ENCODE measurements around the gene PDZD4.

PDZD4 gene

DNA sequence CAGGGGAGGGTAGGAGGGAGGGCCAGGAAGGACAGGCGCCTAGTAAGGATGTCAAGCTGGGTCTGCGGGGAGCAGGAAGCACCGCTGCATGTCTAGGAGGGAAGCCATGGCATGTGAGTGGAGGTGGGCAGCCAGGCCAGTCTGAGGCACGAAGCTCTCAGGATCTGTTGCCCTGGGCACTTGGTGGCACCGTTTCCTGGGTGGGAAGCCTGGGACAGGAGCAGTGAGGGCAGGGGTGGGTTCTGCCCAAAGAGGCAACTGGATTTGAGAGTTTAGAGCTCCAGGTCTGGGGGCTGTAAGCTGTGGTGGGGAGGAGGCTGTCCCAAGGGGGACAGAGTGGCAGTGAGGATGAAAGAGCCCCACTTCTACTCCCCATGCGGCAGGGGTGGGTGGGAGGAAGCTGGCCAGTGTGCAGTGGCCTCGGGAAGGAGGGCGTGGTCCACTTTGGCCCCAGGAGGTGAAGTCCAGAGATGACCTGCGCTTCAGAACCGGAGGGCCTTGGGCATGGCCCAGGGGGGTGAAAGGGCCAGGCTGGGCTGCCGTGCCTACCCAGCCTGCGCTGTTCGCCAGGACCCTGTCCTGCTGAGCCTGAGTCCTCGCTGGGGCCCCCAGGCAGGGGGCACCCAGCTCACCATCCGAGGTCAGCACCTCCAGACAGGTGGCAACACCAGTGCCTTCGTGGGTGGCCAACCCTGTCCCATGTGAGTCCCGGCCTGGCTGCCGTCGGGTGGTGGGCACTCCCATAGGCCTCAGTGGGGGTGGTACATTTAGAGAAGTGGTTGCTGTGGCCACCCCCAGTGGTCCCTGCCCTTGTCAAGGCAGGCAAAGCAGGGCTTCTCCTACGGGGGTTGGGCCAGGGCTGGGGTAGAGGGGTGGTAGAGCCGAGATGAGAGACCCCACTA is 57.8 kb downstream of the PDZD4 start:
- no peak for DNase-seq (ENCODE audit: low read depth in 2 of 2)

DNA sequence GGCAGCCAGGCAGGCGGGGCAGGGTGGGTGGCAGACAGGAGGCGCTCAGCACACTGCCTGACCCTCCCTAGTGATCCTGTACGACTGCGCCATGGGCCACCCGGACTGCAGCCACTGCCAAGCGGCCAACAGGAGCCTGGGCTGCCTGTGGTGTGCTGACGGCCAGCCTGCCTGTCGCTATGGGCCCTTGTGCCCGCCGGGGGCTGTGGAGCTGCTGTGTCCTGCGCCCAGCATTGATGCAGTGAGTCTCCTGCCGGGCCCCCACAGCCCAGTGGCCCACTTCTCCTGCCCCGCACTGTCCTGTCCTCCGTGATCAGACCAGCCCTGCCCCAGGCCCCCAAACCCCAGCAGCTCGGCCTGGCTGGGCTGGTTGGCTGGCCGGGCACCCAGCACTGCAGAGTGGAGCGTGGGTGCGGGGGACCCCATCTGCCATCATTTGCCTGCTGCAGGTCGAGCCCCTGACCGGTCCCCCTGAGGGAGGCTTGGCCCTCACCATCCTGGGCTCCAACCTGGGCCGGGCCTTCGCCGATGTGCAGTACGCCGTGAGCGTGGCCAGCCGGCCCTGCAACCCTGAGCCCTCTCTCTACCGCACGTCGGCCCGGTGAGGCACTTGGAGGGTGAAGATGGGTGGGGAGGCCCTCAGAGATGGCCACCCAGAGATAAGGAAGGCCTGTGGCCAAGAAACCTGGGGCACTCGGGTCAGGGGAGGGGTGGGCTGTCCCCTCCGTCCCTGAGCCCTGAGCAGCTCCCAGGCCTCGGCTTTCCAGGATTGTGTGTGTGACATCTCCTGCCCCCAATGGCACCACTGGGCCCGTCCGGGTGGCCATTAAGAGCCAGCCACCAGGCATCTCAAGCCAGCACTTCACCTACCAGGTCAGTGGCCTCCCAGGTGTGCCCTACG is 58.7 kb downstream of the PDZD4 start:
- no peak for DNase-seq (ENCODE audit: low read depth in 2 of 2)

DNA sequence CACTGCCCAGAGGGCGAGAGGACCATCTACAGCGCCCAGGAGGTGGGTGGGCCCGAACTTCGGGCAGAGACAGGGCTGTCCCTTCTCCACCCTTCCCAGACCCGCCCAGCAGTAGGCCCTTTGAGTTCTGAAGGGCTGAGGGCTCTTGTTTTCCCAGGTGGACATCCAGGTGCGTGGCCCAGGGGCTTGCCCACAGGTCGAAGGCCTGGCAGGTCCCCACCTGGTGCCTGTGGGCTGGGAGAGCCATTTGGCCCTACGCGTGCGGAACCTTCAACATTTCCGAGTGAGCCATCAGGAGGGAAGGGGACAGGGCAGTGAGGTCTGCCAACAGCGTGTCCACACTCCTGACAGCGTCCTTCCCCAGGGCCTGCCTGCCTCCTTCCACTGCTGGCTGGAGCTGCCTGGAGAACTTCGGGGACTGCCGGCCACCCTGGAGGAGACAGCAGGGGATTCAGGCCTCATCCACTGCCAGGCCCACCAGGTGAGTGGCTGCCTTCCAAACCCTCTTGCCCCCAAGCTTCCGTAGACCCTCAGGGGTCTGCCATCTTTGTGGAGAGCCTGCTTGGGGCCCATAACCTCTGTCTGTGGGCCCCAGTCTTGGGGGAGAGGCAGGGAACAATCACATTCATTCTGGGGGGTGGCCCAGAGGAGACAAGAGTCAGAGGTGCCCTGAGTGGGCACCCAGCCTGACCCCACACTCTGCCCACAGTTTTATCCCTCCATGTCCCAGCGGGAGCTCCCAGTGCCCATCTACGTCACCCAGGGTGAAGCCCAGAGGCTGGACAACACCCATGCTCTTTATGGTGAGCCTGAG is 59.5 kb downstream of the PDZD4 start:
- DNase-seq (ENCODE audit: low read depth in 2 of 2) = no peak

DNA sequence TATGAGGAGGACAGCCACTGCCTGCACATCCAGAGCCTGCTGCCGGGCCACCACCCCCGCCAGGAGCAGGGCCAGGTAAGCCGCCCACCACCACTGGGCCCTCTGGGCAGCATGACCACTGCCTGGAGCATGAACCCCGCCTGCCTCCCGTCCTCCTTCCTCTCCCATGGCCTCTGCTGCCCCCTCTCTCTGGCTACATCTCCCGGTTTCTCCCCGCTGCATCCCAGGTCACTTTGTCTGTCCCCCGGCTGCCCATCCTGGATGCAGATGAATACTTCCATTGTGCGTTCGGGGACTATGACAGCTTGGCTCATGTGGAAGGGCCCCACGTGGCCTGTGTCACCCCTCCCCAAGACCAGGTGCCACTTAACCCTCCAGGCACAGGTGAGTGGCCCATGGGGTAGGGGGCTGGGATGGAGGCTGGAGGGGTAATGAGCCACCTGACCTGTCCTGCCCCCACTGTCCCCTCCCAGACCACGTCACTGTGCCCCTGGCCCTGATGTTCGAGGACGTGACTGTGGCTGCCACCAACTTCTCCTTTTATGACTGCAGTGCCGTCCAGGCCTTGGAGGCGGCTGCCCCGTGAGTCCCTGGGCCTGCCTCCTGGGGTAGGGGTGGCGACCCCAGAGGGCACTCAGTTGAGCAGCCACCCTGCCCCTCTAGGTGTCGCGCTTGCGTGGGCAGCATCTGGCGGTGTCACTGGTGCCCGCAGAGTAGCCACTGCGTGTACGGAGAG is 60.3 kb downstream of the PDZD4 start:
- no peak for DNase-seq (ENCODE audit: low read depth in 2 of 2)

DNA sequence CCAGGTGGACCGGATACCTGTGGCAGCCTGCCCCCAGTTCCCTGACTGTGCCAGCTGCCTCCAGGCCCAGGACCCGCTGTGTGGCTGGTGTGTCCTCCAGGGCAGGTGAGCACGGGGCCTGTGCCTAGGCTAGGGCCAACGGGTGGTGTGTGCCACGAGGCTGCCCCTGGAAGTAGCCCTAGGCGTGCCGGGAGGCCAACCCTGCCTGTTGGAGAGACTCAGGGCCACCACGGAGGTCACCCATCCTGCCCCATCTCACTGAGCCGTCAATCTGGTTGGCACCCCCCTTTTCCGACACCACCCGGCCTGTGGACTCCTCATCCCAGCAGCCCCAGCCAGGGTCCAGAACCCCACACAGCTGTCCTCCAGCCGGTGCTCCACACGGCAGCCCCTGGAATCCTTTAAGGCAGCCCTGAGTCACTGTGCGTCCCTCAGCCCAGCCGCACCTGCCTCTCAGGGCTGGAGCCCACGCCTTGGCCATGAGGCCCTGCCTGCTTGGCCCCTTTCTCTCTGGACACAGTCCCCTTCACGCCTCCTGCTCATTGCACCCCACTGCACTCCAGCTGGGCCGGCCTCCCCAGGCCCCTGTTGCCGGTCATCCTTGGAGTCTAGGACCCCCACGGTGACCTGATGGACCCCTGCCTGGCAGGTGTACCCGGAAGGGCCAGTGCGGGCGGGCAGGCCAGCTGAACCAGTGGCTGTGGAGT is 61.0 kb downstream of the PDZD4 start:
- DNase-seq (ENCODE audit: low read depth in 2 of 2) = no peak

DNA sequence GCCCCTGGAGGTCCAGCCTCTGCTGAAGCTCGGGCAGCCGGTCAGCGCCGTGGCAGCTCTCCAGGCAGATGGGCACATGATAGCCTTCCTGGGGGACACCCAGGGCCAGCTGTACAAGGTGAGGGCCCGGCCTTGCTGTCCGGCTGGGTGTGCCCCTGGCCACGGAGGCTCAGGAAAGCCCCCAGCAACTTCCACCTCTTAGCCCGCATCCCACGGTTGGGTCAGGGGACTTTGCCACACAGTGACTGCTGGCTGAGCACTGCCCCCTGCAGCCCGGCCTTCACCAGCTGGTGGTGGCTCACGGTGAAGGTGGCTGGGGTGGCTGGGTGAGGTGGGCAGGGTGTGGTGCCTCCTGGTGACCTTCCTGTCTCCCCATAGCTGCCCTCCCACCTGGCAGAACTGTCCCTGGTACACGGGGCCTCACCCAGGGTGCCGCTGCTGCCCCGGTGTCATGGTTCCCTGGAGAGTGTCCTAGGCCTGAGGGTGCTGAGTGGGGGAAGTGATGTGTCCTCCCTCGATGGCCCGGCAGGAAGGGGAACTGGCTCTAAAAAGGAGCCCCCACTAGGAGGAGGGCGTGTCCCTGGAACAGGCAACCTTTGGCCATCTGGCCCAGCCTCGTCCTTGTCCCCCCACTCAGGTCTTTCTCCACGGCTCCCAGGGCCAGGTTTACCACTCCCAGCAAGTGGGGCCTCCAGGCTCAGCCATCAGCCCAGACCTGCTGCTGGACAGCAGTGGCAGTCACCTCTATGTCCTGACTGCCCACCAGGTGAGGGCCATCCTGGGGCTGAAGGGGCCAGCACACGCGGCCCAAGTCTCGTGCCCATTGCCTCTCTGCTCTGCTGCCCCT is 61.8 kb downstream of the PDZD4 start:
- DNase-seq (ENCODE audit: low read depth in 2 of 2) = no peak

DNA sequence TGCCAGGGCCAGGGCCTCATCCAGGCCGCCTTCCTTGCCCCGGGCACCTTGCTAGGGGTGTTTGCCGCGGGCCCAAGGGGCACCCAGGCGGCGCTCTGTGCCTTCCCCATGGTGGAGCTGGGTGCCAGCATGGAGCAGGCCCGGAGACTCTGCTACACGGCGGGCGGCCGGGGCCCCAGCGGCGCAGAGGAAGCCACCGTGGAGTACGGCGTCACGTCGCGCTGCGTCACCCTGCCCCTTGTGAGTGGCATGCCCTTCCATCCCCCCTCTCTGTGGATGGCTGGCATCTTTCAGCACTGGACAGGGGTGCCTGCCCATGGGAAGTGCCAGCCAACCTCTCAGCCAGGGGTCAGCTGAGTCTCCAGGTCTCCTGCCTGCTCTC is 62.7 kb downstream of the PDZD4 start:
- no peak for DNase-seq (ENCODE audit: low read depth in 2 of 2)

DNA sequence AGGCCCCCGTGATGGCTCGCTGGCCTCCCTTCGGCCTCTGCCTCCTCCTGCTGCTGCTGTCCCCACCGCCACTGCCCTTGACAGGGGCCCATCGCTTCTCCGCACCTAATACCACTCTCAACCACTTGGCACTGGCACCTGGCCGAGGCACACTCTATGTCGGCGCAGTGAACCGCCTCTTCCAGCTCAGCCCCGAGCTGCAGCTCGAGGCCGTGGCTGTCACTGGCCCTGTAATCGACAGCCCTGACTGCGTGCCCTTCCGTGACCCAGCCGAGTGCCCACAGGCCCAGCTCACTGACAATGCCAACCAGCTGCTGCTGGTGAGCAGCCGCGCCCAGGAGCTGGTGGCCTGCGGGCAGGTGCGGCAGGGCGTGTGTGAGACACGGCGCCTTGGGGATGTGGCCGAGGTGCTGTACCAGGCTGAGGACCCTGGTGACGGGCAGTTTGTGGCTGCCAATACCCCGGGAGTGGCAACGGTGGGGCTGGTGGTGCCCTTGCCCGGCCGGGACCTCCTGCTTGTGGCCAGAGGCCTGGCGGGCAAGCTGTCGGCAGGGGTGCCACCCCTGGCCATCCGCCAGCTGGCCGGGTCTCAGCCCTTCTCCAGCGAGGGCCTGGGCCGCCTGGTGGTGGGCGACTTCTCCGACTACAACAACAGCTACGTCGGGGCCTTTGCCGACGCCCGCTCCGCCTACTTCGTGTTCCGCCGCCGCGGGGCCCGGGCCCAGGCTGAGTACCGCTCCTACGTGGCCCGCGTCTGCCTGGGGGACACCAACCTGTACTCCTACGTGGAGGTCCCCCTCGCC is 63.3 kb downstream of the PDZD4 start:
- no peak for DNase-seq (ENCODE audit: low read depth in 2 of 2)

DNA sequence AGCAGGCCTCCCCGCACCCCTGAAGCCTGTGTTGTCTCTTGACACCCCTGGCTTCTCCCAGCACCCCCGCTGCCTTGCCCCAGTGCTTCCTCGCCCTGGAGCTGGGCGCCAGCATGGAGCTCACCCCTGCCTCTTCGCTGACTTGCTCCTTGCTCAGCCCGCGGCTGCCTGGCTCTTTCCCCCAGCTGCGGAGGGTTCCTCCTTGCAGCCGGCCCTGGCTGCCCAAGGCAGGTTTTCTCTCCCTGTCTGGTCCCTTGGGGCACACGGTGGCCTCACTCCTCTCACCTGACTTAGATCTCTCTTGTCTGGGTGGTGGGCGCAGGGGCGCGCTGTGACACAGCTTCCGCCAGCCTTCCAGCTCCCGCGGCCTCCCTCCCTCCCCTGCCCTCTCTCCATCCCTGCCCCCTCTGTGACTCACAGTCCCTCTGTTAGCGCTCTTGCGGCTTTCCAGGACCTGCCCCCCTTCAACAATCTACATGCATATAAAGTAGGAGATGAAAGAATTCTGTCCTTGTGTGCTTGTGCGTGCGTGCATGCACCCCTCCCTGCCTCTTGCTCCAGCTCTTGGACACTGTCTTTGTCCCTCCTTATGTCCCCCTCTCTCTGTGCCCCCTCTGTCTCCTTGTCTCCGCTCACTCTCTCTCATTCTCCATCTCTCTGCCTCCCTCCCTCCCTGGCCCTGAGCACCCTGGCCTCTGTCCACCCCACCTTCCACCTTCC is 64.1 kb downstream of the PDZD4 start:
- DNase-seq (ENCODE audit: low read depth in 2 of 2) = peak in 1 of 2 donors; percentile 30

DNA sequence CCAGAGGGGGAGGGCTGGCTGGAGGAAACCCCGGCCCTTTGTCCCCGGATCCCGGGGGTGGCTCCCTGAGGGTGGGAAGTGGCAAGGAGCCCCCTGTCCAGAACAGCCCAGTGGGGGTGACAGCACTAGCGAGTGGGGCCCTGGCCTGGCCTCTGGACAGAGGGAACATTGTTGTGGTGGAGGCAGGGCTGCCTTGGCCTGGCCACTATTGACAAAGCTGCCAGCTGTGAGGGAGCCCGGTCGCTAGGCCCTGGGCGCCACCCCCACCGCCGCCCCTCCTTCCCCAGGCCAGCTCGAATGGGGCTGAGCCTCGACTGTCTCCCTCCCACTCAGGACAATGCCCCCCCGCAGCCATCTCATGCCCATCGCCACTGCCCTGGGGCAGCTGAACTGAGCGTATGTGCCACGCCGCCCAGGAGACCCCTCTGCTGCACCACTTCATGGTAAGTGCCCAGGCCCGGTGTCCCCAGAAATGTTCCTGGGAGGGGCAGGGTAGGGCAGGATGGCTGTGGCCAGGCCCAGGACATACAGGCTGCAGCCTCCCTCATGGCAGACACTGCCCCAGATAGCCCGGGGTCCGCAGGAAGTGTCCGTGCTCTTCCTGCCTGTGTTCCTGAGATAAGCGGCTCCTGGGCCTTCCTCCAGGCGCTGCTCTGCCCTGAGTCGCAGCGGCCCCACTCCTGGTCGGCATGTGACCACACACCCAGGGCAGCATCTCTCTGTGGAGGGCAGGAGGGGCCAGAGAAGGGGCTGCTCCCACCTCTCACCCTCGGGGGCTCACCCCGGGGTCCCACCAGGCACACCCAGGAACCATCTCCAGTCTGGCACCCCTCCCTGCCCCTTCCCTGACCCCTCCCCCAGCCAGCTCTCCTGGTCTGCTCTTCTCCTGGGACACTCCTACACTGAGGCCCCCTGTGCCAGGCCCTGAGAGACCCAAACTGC is 64.9 kb downstream of the PDZD4 start:
- DNase-seq (ENCODE audit: low read depth in 2 of 2) = no peak

DNA sequence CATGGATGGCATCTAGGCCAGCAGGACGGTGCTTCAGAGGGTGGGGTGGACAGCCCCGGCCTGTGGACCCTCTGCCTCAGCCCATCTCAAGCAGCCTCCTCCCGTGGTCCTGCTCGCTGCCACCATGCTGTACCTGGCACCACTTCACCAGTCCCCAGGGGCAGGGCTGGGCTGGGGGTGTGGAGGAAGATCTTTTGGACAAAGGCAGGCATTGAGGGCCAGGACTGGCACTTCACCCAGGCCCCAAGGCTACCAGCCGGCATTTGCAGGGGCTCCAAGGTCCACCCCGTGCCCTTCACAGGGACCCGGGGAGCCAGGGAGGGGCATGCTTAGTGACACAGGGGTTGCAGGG is 65.6 kb downstream of the PDZD4 start:
- no peak for DNase-seq (ENCODE audit: low read depth in 2 of 2)

DNA sequence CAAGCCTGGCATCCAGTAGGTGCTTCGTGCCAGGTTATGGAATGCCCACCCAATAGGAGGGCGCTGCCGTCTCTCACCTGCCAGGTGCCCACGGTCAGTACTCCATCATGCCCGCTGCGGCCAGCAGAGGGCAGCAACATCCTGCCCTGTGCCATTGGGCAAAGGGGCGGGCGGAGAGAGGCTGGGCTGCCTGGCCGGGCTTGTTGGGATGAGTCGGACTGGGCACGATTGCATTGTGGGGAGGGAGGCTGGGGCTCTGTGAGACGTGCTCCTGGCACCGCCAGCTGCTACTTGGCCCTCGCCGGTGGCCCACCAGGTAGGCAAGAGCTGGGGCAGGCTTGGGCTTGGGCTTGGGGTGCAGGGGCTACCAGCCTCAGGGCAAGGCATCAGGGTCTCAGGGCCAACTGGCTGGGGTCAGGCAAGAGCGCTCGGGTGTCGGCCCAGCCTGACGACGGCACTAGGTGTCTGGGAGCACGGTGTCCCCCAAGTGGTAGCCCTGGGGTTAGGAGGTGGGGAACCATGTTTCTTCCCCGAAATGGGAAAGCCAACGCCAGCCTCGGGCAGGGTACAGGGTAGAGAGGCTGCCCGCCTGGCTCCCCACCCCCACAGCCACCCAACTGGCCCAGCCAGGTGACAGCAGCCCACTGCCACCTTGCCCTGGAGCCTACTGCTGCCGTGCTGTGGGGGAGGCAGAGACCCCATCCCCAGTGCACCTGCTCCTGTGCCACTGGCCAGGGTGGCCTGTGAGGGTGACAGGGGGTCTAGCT is 66.2 kb downstream of the PDZD4 start, which contains the start of gene PLXNB3:
Gene PLXNB3 (plus strand): TSS at position 261 of the 767 bp plus-strand sequence. CDS start 1,287 bp downstream, outside the sequence.
- peak; percentile 60 to 68 for DNase-seq (ENCODE audit: low read depth in 2 of 2)

DNA sequence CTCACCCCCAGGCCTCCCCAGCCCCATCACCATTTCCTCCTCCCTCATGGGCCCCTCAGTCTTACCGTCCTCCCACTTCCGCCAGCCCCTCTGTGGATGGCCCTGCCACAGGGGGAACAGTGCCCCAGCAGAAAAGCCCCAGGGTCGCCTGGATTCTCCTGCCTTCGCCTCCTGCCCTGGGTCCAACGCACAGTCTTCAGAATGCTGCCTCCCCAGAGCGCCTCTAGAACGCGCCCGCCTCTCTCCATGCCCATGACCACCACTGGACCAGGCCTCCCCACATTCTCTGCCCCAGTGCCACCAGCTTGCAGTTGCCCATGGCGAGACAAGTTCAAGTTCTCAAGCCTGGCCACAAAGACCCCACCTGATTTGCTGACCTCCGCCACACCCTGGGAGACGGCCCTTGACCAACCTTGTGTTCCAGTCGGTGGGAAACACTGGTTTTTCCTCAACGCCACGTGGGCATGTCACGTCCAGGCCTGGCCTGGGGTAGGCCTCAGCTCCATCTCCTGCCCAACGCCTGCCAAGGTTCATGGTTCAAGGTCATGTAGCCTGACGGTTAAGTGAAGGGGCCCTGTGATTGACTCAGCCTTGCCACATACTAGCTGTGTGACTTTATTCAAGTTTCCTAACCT is 66.9 kb downstream of the PDZD4 start:
- DNase-seq (ENCODE audit: low read depth in 2 of 2) = no peak

DNA sequence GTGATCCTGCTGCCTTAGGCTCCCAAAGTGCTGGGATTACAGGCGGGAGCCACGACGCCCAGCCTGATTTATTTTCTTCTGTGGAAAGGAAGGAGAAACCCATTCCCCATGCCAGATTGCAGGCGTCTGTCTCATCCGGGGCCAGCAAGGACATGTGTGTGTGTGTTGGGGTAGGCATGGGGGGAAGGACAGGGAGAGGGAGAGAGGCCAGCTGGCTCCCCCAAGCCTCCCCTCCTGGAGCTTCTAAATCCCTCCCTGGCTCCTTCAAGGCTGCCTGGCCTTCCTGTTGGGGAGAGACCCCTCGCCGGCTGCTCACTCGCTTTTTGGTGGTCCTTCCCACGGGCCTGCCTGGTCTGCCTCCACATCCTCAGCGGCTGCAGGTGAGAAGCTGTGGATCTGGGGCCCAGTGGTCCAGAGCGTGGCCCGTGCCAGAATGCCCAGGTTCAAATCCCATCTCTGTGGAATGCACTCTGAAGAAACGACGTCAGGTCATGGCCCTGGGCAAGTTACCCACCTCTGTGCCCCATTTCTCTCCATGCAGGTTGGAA is 67.6 kb downstream of the PDZD4 start:
- DNase-seq (ENCODE audit: low read depth in 2 of 2) = no peak

DNA sequence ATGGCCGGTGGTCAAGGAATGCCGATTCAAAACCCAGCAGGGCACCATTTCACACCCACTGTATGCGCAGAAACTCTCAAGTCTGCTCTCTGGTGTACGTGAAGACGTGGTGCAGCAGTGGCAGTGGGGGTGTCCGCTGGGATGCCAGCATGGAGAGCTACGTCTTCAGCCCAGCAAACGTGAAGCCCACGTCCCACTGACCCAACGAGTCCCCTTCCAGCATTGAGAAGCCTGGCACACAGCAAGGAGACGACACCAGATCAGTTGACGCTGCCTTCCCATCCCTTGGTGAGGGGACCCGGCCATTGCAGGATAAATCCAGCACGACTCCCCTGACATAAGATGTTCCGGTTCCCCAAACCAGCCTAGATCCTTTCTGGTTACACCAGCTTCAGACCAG is 68.5 kb downstream of the PDZD4 start:
- DNase-seq (ENCODE audit: low read depth in 2 of 2) = no peak

Data from stimulated activated CD4-positive, alpha-beta T cell treated with anti-CD3 and anti-CD28 coated beads, Interleukin-4, amount 100 ng/mL, for 48 hours (primary cell).